NCI-H146 treated with DMSO at 0.1 percent for 48 hours (cell line): ENCODE data around the gene LBH.

ENCODE experiments used
- DNase-seq: peaks from one replicate; lab custom pipeline; 2025; ENCODE audit not compliant: unreplicated experiment; lab: John Stamatoyannopoulos, UW

Gene LBH

DNA sequence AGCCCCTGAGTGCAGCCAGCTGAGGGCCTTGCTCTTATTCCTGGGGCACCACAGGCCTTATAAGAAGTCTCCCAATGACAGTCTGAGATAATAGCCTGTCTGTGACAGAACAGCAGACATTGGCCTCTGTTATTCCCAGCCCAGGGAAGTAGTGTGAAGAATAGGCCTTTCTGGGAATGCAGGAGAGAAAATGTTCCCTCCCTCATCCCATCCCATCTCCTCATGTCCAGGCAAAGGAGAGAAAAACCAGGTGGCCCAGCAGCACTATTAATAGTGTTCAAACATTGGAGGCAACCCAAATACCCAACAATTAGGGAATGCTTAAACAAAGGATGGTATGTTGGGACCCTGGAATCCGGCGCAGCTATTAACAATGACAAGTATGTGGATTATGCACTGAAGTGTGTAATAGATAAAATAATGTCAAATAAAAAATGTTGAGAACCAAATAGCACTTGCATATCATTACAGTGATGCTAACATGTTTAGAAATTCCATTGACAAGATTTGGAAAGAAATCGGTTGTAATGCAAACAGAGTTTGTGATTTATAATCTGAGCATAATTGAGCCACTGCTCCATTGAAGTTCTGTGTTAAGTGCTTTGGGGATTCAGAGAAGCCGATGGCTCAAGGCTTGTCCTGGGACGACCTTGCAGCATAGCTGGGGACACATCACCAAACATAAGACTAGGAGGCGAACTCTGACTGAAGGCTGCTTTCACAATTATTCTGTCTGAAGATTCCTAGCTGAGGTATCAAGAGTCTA is 69.3 kb downstream of the LBH start:
- peak; percentile 10 for DNase-seq

DNA sequence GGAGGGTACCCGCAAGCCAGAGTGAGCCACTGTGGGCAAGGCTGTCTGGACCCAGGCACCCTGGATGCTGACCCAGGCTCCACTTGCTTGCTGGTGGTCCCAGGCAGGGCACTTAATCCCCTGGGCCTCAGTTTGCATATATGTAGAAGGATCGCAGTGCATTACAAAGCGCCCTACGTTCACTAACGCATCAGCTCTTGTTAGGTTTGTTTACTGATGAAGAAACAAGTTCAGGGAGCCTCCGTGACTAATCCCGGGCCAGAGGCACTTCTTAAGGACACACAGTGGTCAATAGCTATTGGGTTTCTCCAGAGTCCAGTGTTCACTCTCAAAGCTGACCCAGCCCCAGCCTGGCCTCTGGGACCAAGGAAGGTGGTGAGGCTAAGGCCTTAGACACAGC is 70.2 kb downstream of the LBH start:
- no peak for DNase-seq

DNA sequence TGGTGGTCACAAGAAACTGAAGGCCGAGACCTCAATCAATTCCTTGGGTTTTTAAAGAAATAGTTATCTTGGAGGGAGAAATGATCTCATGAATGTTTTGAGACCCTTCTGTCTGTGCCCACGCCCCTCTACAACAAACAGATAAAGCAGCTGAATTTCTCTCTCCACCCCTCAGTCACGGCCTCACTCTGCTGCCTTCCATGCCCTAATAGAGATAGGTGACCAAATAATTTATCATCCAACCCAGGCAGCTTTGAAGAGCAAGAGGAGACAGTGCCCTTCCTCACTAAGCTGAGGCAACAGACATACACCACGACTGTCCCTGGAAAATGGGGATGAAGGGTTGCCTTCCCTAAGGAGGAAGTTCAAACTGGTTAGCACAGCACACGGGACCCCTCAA is 71.2 kb downstream of the LBH start:
- DNase-seq: no peak

DNA sequence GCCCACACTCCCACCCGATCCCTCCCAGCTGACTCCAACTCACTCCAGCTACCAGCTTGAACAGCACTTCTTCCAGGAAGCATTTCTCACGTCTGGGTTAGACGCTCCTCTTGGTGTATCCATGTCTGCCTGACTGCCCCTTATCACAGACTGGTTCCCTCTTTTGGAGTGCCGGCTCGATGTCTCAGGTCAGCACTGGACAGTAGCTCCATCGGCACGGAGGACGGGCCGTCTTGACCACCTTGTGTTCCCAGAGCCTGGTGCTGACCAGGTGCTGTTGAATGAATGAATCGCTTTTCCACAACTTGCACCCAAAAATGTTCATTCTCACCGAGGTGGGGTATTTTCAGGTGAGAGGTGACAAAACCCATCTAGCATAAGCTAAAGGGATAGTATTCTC is 71.8 kb downstream of the LBH start:
- no peak for DNase-seq

DNA sequence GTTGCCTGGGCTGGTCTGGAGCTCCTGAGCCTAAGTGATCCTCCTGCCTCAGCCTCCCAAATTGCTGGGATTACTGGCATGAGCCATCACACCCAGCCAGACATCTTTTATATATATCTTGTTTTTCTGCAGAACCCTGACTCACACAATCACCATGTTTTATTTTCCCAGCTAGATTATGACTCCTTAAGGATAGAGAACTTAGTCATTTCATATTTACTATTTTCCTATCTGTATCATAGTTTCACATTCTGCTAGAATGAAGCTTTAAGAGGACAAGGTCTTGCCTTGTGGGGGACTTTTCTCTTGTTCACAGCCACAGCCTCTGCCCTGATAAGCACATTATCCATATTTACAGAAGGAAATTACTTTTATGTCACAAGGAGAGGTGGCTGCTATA is 73.9 kb downstream of the LBH start:
- DNase-seq: no peak

DNA sequence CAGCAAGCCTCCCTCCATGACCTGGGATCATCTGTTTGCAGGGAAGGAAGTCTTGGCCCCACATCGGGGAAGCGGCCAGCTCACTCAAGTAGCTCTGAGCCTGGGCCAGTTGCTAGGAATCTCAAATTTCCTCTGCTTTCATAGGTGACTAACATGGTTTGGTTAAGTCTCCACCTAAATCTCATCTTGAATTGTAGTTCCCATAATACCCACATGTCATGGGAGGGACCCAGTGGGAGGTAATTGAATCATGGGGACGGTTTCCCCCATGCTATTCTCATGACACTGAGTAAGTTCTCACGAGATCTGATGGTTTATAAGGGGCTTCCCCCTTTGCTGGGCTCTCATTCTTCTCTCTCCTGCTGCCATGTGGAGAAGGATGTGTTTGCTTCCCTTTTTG is 75.2 kb downstream of the LBH start:
- DNase-seq: no peak

DNA sequence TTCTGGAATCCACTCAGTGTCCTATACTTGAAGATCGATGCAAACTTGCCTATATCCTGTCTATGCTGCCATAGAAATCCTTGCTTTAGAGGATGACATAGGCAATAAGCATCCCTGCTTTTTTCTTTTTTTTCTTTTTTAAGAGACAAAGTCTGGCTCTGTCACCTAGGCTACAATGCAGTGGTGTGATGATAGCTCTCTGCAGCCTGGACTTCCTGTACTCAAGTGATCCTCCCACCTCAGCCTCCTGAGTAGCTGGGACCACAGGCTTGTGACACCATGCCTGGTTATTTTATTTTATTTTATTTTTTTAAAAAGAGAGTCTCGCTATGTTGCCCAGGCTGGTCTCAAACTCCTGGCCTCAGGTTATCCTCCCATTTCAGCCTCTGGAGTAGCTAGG is 76.9 kb downstream of the LBH start:
- no peak for DNase-seq
